LNCaP clone FGC (cell line): ENCODE results near the gene AGO1.
A peak's percentile ranks its signal among the peaks of the same experiment; 100 is the strongest.

ENCODE experiments used
- DNase-seq: peaks from one replicate; pipeline ENCODE4 v3.0.0-alpha.2; 2011; ENCODE audit warnings: low read depth
- H3K4me3 ChIP-seq: 2 replicates; pipeline ENCODE4 v1.5.1; 2011; ENCODE audit warnings: mild to moderate bottlenecking, low read depth, low read length, control low read depth
- CTCF ChIP-seq: IDR thresholded peaks from 2 replicates; pipeline ENCODE4 v1.5.1; 2012; ENCODE audit warnings: mild to moderate bottlenecking; ENCODE audit not compliant: control insufficient read depth, insufficient read depth; ENCODE audit errors: extremely low read depth

AGO1 gene

GRCh38 chr1:35882945-35883634, at the start of gene AGO1:
Gene AGO1, plus strand, starts transcription at chr1:35883209. Its CDS starts 213 bp downstream, at chr1:35883422.
- H3K4me3 ChIP-seq, result peak within 1 kb of the TSS; percentile 100
- DNase-seq, result peak; percentile 67
- peak; percentile 98 for TF ChIP-seq CTCF

- DNase-seq, result no peak
- TF ChIP-seq CTCF, result no peak
- H3K4me3 ChIP-seq, result no peak overlapping the region
These were observed 49.6 kb upstream of the AGO1 start for GRCh38 chr1:35833395-35833794.

GRCh38 chr1:35834218-35834617, 48.8 kb upstream of the AGO1 start:
- no peak for DNase-seq
- TF ChIP-seq CTCF, result no peak
- no peak overlapping the region for H3K4me3 ChIP-seq

- no peak for DNase-seq
- no peak for TF ChIP-seq CTCF
- no peak overlapping the region for H3K4me3 ChIP-seq
These were observed 47.6 kb upstream of the AGO1 start for GRCh38 chr1:35835398-35835797.

- no peak for DNase-seq
- no peak overlapping the region for H3K4me3 ChIP-seq
- no peak for TF ChIP-seq CTCF
These were observed 46.3 kb upstream of the AGO1 start for GRCh38 chr1:35836734-35837133.

- DNase-seq, result no peak
- no peak overlapping the region for H3K4me3 ChIP-seq
- no peak for TF ChIP-seq CTCF
These were observed 44.2 kb upstream of the AGO1 start for GRCh38 chr1:35838693-35839245.

GRCh38 chr1:35844826-35845225, 38.2 kb upstream of the AGO1 start:
- no peak for TF ChIP-seq CTCF
- H3K4me3 ChIP-seq, result no peak overlapping the region
- DNase-seq, result no peak
